Left kidney (tissue), 2 donors: ENCODE data around the gene MME. TPM values are rescaled to one million over a fixed set of nuclear protein-coding genes. Genes with fewer than 3 reads are reported as not detected.
A peak's percentile ranks its signal among the peaks of the same experiment; 100 is the strongest.

Experiments used
- DNase-seq: peaks from one replicate; pipeline ENCODE4 v3.0.0-alpha.2; 2013
- polyA plus RNA-seq: library from polyadenylated mRNA; unstranded; fragments of 120-200 nt; gene quantifications from one replicate; pipeline ENCODE4 v1.2.1, GENCODE V29; 2013; ENCODE audit not compliant: insufficient read length

MME gene
- polyA plus RNA-seq, 1 donor: 467 TPM

DNA sequence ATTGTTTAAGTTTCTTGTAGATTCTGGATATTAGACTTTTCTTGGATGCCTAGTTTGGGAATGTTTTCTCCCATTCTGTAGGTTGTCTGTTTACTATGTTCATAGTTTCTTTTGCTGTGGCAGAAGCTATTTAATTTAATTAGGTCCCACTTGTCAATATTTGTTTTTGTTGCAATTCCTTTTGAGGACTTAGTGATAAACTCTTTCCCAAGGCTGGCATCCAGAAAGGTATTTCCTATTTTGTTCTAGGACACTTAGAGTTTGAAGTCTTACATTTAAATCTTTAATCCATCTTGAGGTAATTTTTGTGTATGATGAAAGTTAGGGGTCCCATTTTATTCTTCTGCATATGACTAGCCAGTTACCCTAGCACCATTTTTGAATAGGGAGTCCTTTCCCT is 54.9 kb downstream of the MME start:
- no peak for DNase-seq

DNA sequence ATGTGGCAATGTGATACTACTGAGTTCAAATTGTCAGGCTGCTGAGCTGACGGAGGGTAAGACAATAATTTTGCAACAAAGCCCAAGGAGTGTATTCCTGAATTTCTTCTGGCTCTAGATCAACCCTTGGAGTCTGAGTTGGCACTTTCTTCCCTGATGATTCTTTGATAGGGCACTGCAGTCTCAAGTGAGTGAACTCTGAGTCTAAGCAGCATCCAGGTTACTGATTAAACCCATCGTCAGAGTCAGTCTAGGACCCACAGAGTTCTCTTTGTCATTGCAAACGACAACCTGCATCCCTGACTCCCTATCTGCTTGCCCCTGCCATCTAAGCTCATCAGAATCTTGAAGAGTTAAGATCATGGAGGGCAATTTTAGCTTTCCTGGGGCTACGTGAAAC is 58.6 kb downstream of the MME start:
- peak; percentile 19 for DNase-seq

DNA sequence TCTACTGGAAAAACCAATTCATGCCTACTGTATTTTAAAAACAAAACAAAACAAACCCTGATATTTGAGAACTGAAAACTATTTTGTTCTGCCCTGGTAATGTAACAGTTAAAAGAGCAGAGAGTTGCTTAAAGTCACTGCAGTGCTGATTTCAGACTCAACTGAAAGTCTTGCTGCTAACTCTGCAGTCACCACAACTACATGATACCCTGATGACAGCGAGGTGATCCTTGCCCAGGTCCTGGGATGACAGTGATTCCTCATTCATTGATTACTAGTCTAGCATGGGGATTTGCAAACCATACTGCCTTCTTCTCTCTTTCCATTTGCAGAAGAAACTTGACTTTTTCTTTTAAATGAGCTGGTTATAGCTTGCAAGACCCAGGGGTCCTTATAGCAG is 67.5 kb downstream of the MME start:
- DNase-seq: no peak

DNA sequence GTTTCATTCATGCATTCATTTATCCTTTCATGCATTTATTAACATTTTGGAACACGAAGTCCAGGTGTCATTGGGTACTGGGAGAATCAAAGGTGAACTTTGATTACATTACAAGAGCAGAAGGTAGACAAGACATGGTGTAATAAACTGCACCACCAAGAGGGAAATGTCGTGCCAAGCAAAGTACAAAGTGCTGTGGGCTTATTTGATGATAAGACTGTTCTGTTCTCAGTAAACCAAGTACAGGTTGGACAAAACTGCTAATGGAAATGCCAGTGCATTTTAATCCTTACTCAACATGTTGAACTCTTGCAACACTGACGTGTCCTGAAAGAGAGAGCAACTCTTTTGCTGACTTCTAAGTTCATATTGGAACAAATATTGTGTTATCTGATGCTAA is 69.4 kb downstream of the MME start:
- no peak for DNase-seq

DNA sequence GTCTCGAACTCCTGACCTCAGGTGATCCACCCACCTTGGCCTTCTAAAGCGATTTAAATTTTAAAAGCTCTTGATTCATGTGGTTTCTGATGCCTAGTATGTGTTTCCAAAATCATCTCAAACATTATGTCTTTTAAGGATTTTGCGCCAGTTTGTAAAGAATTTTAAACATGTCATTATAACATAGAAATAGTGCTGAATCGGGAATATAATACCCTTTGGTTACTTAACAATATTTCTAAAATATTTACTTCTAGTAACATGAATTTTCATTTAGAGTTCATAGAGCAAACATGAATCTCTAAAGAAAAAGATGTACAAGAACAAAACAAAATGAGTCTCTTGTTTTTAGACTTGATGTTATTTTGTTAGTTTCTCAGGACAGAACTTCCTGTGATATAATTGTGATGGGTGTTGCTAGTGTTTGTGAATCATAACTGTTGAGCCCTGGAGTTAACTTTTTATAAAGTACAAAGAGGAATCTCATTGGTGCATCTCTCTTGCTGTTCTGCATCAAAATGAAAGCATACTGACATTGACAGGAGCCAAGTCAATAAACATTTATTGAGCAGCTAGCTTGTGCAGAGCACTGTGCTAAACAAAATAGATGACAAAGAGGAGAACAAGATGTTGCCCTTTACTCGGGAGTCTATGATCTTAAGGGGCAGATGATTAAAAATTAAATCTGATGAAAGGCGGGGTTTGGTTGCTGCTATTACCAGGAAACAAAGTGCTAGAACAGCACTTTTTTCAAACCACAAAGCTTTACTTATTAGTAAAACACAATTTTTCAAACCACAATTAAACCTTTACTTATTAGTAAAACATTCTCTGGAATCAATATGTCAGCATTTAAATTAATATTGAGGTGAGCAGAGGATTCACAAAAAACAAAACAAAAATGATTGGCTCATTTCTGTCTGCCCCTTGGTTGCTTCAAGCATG is 73.4 kb downstream of the MME start:
- no peak for DNase-seq

DNA sequence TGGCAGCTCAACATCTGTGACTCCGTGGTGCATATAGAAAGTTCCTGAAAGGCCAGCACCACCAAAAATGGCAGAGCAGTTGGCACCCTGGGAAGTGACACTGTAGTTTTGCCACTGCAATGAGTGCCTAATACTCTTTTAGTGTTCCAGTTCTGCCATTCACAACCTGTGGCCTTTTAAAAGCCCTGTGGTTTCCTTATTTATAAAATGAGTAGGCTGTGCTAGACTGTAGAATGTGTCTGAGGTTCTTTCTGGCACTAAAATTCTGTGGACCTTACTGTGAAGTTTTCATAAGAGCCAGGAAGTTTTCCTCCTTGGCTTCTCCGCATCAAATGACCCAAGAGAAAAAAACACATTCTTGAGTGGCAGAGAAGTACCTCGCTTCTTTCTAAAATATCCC is 74.1 kb downstream of the MME start:
- DNase-seq: no peak

DNA sequence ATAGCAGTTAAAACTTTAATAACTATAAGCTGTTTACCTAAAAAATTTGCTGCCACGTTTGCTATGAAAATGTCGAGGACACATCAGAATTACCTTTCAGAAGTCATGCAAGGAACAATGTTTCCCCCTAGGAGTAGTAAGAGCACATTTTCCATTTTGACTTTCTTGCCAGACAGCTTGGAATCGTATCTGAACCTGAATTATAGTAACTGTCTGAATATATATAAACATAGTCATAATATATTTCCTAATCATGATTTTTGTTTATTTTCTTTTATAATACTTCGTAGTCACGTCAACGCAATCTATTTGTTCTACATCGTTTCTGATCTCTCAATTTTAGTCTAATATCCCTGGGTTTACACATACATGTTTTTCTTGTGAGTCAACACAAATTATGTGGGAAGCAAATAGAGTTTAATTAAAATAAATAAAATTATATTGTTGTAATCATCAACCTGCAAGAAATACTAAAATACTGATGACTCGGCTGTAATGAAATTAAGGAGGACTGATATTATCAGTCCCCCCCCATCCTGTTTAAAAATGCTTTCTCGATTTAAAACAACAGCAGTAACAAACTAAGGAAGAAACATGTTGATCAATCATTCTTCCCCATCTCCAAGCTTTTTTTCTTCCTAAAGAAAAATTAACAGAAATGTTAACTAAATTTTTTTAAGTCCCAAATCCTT is 78.4 kb downstream of the MME start:
- DNase-seq: no peak

DNA sequence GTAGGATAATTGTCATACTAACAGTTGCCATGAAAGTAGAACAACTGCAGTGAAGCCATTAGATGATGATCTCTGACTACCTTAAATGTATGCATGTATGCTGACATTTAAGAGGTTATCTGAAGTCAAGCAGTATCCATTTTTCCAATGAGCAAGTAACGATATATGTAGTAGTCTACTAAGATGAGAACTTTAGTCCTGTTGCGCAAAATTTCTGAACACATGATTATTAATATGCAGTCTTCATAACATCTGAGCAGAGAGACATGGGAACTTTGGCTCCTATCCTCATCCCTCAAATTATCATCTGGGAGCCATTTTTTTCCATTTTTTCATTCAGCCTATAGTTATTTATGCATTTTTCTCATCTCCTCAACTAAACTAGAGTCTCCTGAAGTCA is 79.2 kb downstream of the MME start:
- DNase-seq: no peak

DNA sequence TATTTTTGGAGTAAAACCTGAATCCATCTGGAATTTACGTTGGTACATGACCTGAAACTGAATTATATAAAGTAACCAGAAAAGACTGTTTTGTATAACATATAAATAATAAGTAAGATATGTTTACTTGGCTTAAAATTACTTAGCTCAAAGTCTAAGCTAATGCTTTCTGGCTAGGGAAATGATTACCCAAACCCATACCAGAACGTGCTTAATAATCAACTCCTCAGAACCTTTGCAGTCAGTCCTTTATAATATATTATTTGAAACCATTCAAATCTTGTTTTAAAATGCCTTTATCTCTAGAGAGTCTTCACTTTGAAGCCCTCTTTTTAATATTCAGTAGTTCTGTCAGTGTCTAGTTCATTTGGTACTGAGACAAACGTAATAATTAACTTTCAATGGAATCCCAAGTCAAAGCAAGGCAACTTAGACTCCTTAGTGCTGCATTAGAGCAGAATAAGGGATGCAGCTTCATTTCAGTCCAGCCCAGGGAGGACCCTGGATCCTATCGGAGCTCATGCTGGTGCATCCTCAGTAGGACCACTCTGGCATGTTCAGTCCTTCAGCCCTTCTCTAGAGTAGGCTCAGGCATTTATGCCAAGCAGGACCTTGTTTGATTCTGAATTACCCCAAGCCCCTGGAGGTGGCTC is 81.6 kb downstream of the MME start:
- no peak for DNase-seq

DNA sequence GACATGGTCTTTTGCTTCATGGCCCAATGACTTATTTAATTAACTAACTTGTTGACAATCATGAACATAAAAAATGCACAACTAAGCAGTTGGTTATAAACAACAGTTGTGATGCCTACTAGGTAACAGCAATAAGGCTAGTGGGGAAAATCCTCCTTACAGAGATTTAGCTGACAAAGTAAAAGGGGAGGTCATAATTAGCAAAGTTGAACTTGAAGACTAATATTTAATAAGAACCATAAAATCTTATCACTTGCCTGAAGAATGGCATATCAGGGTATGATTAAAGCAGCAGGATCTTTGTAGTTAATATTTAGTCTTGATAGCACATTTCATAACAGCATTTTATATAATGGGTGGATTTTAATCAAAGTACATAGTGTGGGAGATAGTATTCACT is 84.2 kb downstream of the MME start:
- no peak for DNase-seq

DNA sequence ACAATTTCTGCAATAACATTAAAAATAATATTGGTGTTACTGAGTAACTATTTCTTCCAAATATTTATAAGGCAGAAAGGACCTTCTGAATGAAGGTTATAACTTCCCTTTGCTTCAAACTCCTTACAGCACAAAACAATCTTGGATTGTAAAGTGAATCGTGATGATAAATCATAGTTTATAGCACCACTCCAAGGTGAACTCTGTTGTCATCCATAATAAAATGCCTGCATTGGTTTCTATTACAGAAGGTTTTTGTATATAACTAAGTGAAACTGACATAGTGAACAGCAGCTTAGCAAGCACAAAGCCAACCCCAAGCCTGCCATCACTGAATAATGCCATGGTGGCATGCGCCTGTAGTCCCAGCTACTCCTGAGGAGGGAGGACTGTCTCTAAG is 86.3 kb downstream of the MME start:
- no peak for DNase-seq

DNA sequence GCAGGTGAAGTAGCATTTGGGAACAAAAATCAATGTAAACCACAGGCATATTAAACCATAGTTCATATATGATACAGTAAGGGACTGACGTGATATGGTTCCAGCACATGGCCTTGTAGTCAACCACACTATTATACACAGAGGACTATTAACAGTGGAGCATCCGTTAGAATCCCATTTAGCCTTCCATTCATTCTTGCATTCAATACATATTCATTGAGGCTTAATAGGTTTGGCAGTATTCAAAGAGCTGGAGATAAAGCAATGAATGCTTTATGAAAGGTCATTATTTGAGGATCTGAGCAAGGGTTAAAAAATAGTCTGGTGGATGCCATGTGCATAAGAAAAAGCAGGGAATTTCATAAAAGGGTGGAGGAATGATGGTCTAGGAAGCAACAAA is 89.1 kb downstream of the MME start:
- no peak for DNase-seq

DNA sequence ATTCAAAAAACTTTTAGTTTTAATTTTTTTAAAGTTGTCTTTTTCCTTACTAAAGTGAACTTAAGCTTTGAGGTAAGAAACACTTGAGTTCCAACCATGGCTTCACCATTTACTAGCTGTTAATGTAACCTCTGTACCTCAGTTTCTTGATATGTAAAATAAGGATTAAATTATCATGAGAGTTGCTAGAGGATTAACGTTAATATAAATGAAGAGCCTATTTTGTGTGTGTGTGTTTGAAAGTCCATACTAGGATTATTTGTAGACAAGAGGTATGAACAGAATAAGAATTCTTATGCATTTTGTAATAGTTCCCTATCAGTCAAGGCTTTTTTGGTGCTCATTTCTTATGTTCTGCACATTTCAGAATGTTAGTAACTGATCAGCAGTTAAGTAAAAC is 93.7 kb downstream of the MME start:
- no peak for DNase-seq

DNA sequence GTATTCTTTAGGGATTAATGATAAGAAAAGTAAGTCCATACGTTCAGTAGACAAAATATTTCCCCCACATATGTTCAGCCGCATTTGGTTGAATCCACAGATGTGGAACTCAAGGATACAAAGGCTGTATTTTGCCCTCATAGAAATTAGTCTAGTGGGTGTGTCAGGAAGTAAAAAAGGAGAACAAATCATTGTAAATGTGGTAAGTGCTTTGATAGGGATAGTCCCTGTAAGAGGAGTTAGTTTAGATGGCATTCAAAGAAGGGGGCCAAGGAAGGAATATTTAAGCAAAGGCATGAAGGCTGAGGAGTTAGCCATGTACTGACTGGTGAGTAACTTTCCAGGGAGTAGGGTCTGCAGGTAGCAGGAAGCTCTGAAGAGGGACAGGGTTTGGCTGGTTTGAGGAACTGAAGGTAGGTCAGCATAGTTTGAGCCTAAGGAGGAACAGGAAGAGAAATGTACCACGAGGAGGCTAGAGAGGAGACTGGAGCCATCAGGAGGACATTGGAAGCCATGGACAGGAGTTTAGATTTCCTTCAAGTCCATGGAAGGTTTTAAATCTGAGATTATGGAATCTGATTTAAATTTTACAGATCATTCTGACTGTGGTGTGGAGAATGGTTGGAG is 98.8 kb downstream of the MME start:
- DNase-seq: no peak

DNA sequence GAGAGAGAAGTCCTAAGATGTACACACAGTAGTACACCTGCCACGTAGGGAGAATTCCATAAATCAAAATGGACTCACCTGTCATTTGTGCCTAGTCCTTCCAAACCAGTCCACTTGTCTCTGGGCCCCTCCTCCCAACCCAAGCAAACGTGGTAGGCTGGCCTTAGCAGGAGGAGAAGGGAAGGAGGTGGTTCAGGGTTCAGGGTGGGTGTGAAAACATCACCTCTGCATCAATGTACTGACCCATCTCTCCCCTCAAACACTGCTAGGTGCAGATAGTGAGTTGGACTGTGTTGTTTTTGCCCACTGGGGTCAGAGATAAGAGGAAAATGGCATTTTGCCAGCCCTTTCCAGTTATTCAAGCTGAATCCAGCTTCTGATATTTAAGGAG is 99.3 kb downstream of the MME start:
- no peak for DNase-seq

DNA sequence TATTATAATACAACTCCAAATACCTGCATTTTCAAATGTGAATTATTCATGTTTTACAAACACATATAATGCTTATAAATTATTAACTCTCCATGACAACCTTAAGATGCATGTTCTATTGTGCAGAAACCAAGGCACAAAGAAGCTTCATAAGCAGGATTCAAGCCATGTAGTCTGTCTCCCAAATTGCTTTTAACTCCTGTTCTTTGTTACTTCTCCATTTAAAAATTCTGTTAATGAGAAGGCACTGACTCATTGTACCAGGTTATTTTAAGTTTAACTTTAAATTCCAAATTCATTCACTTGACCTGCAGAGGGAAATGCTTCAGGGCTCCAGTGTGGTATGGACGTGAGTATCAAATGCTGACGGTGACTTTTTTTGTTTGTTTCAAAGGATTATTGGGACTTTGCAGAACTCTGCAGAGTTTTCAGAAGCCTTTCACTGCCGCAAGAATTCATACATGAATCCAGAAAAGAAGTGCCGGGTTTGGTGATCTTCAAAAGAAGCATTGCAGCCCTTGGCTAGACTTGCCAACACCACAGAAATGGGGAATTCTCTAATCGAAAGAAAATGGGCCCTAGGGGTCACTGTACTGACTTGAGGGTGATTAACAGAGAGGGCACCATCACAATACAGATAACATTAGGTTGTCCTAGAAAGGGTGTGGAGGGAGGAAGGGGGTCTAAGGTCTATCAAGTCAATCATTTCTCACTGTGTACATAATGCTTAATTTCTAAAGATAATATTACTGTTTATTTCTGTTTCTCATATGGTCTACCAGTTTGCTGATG is 100.0 kb downstream of the MME start:
- no peak for DNase-seq

DNA sequence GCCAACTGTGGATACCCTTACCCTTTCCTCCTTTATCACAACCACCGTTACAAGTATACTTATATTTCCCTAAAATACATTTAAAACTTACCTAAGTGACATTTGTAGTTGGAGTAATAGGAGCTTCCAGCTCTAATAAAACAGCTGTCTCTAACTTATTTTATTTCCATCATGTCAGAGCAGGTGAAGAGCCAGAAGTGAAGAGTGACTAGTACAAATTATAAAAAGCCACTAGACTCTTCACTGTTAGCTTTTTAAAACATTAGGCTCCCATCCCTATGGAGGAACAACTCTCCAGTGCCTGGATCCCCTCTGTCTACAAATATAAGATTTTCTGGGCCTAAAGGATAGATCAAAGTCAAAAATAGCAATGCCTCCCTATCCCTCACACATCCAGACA is 102.3 kb downstream of the MME start:
- no peak for DNase-seq

DNA sequence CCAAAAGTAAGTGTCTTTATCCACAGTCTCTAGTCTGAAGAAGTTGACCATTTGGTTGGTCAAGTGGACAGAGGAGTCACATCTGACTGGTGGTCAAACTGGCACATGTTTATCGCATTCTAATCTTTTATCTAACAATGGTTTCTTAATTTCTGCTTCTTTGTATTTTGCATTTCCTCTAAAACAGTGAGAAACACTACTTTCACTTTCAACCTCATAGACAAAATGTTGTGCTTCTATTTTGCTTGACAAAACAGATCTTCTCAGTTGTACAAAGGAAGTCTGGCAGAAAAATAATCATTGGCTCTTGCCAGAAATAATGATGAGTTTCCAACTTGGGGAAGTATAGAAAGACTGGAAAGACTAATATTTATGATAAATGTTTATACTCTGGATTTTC is 103.9 kb downstream of the MME start:
- no peak for DNase-seq

DNA sequence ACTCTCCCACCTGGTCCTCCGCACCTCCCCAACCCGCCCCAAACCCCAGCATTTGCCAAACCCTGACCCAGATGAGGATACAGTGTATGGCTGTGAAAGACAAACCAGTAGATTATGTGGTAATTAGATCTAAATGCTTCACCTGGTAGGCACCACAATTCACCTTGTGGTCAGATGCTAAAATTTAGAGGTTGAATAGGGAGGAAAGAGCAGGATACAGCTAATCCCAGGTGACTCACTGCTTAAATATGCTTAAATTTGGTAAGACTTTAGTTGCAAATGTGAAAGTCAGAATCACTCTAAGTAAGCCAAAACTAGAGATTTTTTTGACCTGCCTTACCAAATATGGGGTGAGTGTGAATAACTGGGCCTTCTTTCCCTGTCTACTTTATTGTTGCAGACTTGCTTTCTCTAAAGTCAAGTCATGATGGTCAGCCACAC is 105.5 kb downstream of the MME start:
- no peak for DNase-seq

DNA sequence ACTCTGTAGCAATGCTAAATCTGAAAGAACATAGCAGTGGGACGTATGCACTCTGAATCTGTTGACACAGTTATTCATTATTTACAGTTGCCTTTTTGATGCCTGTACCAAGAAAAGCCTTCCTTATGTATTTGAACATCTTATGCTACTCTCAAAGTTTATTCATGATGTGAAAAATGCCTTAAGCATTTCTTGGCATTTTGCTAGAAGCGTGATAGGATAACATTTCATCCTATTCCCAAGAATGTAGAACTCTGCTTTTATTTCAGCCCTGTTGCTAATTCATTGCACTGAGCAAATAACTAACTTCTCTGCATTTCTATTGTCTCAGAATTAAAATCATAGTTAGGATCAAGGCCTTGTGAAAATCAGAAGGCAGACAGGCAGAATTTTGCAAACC is 107.9 kb downstream of the MME start:
- no peak for DNase-seq

DNA sequence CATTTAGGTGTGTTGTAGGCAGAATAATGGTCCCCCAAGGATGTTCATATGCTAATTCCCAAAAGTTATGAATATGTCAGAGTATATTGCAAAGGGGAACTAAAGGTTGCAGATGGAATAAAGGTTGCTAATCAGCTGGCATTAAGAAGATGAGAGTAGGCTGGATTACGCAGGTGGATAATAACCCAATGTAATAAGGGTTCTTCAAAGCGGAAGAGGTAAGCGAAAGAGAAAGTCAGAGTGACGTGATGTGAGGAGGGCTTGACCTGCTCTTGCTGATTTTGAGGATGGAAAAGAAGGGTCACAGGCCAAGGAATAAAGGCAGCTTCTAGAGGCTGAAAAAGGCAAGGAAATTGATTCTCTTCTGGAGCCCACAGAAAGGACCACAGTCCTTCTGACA is 109.4 kb downstream of the MME start:
- DNase-seq: no peak

DNA sequence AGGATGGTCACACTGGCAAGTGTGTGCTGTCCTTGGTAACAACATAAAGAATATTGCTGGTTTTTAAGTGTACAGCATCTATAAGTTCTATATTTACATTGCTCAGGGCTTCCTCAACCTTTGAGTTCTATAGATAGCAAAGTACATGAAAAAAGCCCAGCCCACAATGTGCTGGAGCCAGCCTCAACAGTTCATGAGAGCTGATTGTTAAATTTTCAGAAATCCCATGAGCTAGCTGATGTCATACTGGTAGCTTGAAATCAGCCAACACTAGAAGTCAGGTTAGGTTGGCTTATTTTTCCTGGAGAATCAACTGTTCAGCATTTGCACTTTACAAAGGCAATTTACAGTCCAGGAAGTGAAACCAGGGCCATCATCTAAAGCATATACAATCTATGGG is 110.6 kb downstream of the MME start:
- DNase-seq: no peak
